Type B pancreatic cell (in vitro differentiated cells): ENCODE results near the gene TTC39C. TPM values are rescaled to one million over a fixed set of nuclear protein-coding genes. Genes with fewer than 3 reads are reported as not detected.
A peak's percentile ranks its signal among the peaks of the same experiment; 100 is the strongest.
"Not testable (repeated sequence)": the region's sequence is repeated elsewhere in the genome, so short reads cannot be mapped to it uniquely, and the experiment has no call there.

Source experiments
- DNase-seq: peaks from one replicate; pipeline ENCODE4 v3.0.0; 2021; ENCODE audit warnings: mixed read lengths; ENCODE audit not compliant: unreplicated experiment; ENCODE audit errors: extremely low spot score
- H3K27ac Mint-ChIP-seq: 2 replicates; pipeline ENCODE4 v1.8.0; 2021; ENCODE audit warnings: mild to moderate bottlenecking, mixed read lengths
- H3K27me3 Mint-ChIP-seq: 2 replicates; pipeline ENCODE4 v1.8.0; 2021; ENCODE audit warnings: mixed read lengths
- H3K36me3 Mint-ChIP-seq: 2 replicates; pipeline ENCODE4 v1.8.0; 2021; ENCODE audit warnings: mixed read lengths
- H3K4me1 Mint-ChIP-seq: one replicate; pipeline ENCODE4 v1.8.0; 2021; ENCODE audit warnings: mixed read lengths; ENCODE audit not compliant: unreplicated experiment
- H3K4me3 Mint-ChIP-seq: 2 replicates; pipeline ENCODE4 v1.8.0; 2021; ENCODE audit warnings: mild to moderate bottlenecking, mixed read lengths
- H3K9me3 Mint-ChIP-seq: 2 replicates; pipeline ENCODE4 v1.8.0; 2021; ENCODE audit warnings: mixed read lengths
- total RNA-seq: library from RNA; stranded (reverse); gene quantifications from 2 replicates; pipeline ENCODE4 v1.2.1, GENCODE V29; 2021; ENCODE audit warnings: low replicate concordance
- TF ChIP-seq, protein P1 (sequence below): fragments of 200-600 bp; sonication (generic); conservative IDR thresholded peaks from 2 replicates; pipeline ENCODE4 v1.5.0; 2021; ENCODE audit warnings: antibody characterized with exemption, mild to moderate bottlenecking

The TTC39C gene
- total RNA-seq, 1 donor from 2014 or later, result 21.6 TPM

DNA sequence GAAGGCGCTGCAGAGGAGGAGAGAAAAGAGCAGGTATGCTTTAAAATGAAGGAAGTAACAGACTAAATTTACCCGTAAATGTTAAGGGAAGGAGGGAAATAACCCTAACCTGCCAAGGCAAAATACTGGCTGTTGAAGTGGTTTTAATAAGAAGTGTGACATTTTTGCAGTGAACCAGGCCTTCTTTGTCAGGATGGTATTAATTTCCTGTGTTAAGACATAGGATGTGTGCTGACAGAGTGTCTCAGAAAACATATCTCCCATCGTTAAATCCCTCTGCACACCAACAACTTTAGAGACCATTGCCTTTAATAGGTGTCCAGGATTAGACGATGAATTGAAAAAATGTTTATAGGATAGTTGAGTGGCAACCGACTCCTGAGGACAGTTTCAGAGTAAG is 9.9 kb downstream of the TTC39C start:
- Mint-ChIP-seq H3K9me3 (no peaks in the 10 kb centered on the region), H3K27ac (peak overlapping the region; percentile 17), H3K4me3 (no peak overlapping the region), H3K4me1 (peaks cover 29% of the 10 kb centered on the region), H3K27me3 (no peaks in the 10 kb centered on the region), H3K36me3 (peaks cover 9% of the 10 kb centered on the region)
- TF ChIP-seq, protein P1, sequence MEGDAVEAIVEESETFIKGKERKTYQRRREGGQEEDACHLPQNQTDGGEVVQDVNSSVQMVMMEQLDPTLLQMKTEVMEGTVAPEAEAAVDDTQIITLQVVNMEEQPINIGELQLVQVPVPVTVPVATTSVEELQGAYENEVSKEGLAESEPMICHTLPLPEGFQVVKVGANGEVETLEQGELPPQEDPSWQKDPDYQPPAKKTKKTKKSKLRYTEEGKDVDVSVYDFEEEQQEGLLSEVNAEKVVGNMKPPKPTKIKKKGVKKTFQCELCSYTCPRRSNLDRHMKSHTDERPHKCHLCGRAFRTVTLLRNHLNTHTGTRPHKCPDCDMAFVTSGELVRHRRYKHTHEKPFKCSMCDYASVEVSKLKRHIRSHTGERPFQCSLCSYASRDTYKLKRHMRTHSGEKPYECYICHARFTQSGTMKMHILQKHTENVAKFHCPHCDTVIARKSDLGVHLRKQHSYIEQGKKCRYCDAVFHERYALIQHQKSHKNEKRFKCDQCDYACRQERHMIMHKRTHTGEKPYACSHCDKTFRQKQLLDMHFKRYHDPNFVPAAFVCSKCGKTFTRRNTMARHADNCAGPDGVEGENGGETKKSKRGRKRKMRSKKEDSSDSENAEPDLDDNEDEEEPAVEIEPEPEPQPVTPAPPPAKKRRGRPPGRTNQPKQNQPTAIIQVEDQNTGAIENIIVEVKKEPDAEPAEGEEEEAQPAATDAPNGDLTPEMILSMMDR, result no peak
- no peak for DNase-seq

- peaks cover 5% of the 10 kb centered on the region for H3K36me3 Mint-ChIP-seq
- no peaks in the 10 kb centered on the region for H3K27me3 Mint-ChIP-seq
- TF ChIP-seq, protein P1, result no peak
- peak overlapping the region; percentile 57 for H3K27ac Mint-ChIP-seq
- no peak overlapping the region for H3K4me3 Mint-ChIP-seq
- DNase-seq, result no peak
- peaks cover 29% of the 10 kb centered on the region for H3K4me1 Mint-ChIP-seq
- no peaks in the 10 kb centered on the region for H3K9me3 Mint-ChIP-seq
These were observed 11.9 kb downstream of the TTC39C start for GRCh38 chr18:24026457-24026856.

- Mint-ChIP-seq H3K27me3 (no peaks in the 10 kb centered on the region), H3K4me1 (peaks cover 20% of the 10 kb centered on the region), H3K9me3 (no peaks in the 10 kb centered on the region), H3K36me3 (peaks cover 5% of the 10 kb centered on the region), H3K4me3 (no peak overlapping the region), H3K27ac (no peak overlapping the region)
- TF ChIP-seq, protein P1, result no peak
- DNase-seq, result no peak
These were observed 12.7 kb downstream of the TTC39C start for GRCh38 chr18:24027156-24027827.

DNA sequence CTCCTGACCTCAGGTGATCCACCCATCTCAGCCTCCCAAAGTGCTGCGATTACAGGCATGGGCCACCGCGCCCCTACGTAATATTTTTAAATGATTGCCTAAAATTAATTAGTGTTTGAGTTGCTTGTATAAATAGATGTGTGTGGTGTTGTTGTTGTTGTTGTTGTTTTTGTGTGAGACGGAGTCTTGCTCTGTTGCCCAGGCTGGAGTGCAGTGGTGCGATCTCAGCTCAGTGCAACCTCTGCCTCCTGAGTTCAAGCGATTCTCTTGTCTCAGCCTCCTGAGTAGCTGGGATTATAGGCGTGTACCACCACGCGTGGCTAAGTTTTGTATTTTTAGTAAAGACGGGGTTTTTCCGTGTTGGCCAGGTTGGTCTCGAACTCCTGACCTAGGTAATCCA is 14.4 kb downstream of the TTC39C start:
- not testable (repeated sequence) for H3K27me3 Mint-ChIP-seq, H3K4me3 Mint-ChIP-seq, DNase-seq, H3K4me1 Mint-ChIP-seq, H3K27ac Mint-ChIP-seq, H3K9me3 Mint-ChIP-seq
- H3K36me3 Mint-ChIP-seq, result peaks cover 13% of the 10 kb centered on the region

GRCh38 chr18:24031318-24031717 is 16.8 kb downstream of the TTC39C start:
- H3K27ac Mint-ChIP-seq, result no peak overlapping the region
- no peak for DNase-seq
- no peaks in the 10 kb centered on the region for H3K27me3 Mint-ChIP-seq
- peaks cover 4% of the 10 kb centered on the region for H3K9me3 Mint-ChIP-seq
- peaks cover 8% of the 10 kb centered on the region for H3K36me3 Mint-ChIP-seq
- no peak overlapping the region for H3K4me3 Mint-ChIP-seq
- TF ChIP-seq, protein P1, result no peak
- H3K4me1 Mint-ChIP-seq, result peaks cover 3% of the 10 kb centered on the region

- no peaks in the 10 kb centered on the region for H3K4me1 Mint-ChIP-seq
- no peak for DNase-seq
- H3K27ac Mint-ChIP-seq, result no peak overlapping the region
- peaks cover 4% of the 10 kb centered on the region for H3K9me3 Mint-ChIP-seq
- TF ChIP-seq, protein P1, result no peak
- H3K27me3 Mint-ChIP-seq, result no peaks in the 10 kb centered on the region
- no peak overlapping the region for H3K4me3 Mint-ChIP-seq
- H3K36me3 Mint-ChIP-seq, result peaks cover 8% of the 10 kb centered on the region
These were observed 17.4 kb downstream of the TTC39C start for GRCh38 chr18:24031916-24032315.
